NCI-H128 (cell line): ENCODE measurements around the gene PRKAG2.

Source experiments
- DNase-seq: peaks from one replicate; lab custom pipeline; 2025; ENCODE audit not compliant: unreplicated experiment; lab: John Stamatoyannopoulos, UW

Gene PRKAG2

DNA sequence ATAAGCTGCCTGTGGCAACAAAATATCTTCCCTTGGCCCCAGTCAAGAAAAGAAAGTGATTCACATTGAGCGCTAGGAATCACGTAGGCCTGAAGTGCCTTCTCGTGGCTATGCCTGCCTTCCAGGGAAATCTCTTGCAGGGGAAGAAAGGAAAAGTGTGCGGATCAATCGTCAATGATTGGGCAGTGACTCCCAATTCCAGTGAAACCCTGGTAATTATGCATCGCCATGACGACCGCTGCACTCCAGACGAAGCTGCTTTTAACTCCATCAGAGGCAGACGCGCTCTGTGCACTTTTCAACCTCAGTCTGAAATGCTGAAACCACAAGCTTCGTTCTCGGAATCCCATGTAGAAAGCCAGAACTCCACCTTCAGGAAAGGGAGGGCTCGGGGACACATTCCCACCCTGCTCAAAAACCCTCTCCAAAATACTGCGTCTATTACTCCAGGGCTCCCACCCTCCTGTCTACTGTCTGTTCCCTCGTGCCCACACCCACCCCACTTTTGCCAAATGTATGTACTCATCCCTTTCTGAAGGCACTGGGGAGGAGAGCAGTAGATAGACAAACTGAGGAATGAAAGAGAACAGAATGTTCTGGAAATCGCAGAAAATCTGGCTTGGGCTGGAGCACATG, 24.2 kb upstream of the PRKAG2 start:
- DNase-seq = no peak

DNA sequence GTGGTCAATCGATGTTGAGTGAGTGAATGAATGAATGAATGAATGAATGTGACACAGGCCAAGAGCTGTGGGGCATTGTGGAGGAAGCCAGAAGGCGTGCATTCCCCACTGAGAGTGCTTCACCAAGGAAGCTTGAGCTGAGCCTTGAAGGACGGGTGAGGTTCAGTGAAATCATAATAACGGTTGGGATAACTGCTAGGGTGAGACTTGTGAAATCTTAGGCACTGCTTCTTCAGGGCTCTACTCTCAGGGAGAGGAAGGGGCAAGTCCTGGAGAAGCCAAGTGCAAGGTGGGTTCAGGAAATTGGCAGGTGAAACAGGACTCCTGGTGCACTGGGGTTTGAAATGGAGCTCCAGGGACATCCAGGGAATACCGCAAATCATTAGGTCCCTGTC, 23.7 kb upstream of the PRKAG2 start:
- DNase-seq = no peak

DNA sequence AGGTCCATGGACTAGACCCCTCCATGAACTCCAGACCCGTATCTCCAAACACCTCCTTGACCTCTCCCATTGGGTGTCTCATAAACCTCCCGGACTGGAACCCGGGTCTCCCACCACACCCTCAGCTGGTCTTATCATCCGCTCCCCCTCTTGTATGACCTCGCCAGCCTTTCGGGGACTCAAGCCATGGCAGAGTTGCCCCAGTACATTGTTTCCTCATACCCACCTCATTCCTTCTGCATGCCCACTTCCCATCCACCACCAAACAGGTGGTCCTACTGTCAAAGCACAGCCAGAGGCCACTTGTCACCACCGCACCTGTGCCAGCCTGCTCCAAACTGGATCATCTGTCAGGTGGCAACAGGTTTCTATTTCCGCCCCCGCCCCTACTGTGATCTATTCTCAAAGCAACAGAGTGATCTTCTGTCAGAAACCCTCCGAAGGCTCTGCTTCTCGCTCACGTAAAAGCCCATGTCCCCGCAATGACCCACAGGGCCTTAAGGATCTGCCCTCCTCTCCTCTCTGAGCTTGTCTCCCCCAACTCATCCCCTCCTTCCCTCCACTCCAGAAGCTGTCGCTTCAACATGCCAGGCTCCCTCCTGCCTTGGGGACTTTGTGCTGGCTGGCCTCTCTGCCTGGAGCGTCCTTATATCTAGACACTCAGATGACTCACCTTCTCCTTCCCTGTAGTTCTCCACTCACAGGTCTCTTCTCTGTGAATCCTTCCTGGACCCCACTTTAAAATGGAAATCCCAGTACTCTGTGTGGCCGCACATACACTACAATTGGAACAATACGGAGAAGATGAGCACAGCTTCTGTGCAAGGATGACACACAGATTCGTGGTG, 22.8 kb upstream of the PRKAG2 start:
- DNase-seq = no peak

DNA sequence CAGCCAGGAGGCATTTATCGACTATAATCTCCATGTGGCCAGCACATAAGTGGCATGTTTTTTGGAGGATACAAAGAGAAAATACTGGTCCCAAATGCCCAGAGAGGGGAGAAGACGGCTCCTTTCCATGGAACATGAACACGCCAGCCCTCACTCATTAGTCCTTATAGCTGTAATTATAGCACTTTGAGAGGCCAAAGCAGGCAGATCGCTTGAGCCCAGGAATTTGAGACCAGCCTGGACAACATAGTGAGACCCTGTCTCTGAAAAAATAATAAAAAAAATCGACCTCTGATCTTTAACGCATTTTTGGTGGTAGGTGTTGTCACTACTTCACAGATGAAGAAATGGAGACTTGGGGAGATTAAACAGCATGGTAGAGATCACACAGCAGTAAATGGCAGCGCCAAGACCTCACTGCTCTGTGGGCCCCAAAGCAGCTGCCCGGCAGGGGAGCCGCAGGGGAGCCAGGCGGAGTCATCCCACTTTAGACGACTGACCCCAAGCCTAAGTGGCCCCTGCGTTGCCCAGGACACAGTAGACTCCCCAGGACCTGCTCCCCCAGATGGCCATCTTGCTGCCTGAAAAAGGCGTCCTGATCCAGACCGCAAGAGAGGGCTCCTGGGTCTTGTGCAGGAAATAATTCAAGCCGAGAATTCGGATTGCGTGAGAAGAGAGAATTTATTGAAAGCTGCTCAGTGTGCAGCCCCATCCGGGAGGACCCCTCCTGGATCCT, 21.2 kb upstream of the PRKAG2 start:
- DNase-seq = no peak

DNA sequence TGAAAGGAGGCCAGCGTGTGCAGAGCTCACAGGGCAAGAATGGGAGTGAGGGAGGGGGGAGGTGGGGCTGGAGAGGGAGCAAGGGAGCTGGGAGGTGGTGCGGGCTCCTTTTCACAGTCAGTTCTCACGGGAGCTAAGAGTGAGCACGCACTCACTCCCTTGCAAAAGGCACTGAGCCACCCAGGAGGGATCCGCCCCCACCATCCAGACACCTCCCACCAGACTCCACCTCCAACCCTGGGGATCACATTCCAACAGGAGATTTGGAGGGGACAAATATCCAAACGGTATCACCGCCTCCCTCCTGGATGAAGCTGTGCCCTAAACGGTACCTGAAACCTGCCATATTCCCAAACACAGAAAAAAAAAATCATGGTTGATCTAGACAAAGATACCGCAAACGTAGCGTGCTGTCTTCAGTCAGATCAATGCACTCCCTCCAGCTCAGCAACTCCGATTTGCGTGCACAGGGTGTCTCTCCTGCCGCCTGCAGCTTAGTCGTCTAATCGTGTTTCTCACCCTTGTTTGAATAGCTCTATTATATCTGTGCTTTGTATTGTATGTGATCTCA, 20.3 kb upstream of the PRKAG2 start:
- no peak for DNase-seq

DNA sequence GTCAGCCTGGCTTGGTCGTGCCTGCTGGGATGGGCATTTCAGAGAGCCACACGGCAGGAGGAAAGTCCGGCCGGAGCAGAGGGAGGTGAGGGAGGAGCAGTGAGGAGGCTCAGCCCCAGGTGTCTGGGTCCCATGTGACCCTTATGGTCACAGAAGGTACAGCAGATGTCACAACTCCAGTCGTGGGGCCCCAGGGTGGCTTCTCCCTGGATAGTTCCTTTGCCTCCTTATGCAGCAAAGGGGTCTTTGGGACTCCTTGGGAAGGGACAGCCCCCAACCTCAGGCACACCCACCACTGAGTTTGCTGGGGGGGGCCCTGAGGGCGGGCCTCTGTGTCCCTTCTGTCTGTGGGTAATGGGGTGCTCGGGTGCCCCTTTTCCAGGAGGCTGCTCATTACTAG, 19.6 kb upstream of the PRKAG2 start:
- no peak for DNase-seq

DNA sequence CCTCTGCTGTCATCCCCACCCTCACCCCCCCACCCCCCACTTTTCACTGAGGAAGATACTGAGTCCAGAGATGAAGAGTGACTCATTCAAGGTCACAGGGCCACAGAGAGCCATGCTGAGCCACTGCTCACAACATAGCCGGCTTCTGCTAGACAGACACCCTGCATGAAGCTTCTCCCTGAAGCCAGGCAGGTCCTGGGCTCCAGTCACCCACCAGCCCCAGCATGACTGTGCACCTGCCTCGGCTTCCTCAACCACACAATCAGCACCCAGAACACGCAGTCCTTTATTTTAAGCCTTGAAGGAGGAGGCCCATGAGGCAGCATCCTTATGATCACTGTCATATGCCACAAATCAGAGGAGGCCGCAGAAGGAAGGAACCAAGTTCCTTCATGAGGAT, 19.2 kb upstream of the PRKAG2 start:
- DNase-seq = no peak

DNA sequence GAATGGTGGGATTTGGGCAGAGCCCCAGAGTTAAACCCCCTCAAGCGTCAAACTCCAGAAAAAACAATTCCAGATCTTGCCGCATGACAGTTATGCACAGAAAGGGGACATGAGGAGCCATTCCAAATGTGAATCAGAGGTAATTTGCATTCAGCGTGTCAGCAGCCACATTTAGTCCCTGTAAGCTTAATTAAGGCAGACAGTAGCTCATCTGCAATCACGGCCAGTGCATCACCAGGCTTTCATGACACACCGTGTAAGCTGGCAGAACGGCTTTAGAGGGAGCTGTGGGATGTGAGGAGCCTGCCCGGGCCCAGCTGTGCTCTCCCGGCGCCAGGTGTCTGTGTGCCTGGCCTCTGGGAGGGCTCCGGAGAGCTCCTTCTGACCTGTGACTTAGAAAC, 18.7 kb upstream of the PRKAG2 start:
- no peak for DNase-seq

DNA sequence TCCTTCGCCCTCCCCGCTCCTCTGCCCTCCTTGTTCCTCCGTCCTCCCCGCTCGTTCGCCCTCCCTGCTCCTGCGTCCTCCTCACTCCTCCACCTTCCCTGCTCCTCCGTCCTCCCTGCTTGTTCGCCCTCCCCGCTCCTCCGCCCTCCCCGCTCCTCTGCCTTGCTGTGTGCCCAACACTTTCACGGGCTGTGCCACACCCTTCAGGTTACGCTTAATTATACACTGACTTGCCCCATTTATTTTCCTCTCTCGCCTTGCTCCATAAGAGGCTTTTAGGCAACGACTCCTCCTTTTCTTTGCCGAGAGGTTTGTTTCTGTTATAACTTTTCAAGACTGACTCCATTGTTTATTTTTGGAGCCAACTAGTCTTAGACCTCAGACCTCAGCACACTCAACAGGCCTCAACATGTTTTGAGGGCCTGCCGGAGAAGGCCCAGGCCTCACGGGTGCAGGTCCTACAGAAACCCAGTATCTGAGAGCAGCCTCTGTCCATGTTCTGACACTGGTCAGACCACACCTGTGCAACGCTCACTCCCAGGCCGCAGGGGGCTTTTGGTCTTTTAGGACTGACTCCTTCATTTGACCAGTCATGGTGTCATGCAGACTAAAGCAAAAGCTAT, 18.2 kb upstream of the PRKAG2 start:
- DNase-seq = no peak

DNA sequence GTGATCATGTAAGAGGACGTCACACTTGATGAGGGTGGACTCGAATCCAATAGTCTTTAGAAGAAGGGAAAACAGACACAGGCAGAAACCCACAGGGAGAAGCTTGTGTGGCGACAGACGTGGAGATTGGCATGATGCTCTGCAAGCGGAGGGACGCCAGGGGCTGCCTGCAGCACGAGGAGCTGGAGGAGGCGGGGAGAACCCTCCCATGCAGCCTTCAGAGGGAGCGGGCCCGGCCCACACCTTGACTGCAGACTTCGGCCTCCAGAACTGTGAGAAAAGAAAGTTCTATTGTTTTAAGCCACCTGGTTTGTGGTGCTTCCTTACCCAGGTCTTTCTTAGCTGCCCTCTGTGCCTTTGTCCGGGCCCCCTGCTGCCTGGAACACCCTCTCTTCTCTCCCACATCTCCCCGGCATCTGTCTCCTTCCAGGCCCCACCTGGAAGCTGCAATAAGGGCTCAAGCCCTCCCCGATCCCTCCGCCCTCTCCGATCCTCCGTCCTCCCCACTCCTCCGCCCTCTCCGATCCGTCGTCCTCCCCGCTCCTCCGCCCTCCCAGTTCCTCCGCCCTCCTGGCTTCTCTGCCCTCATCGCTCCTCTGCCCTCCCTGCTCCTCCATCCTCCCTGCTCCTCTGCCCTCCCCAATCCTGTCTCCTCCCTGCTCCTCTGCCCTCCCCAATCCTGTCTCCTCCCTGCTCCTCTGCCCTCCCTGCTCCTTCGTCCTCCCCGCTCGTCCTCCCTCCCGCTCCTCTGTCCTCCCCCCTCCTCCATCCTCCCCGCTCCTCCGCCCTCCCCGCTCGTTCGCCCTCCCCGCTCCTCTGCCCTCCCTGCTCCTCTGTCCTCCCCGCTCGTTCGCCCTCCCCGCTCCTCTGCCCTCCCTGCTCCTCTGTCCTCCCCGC, 17.4 kb upstream of the PRKAG2 start:
- DNase-seq = no peak

DNA sequence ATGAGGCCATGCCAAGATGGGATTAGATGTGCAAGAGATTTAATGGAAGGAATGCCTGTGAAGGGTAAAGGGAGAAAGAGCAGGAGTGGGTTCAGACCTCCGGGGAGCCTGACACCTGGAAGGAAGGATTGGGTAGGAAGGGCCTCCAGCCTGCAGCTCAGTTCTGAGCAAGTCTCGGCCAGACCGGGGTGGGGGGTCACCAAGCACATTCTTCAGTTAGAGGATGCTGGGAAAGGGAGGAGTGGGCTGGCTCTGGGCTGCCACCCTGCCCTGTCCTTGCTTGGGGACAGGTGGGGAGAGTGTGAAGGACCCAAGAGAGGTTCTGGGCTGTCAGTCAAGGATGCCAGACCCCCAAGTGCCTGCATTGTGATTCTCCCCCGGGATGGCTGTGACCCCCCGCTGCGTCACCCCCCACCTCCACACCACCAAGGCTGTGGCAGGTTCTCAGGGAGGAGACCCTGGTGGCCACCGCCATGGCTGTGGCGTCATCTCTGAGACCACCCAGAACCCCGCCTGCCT, 16.5 kb upstream of the PRKAG2 start:
- DNase-seq = no peak

DNA sequence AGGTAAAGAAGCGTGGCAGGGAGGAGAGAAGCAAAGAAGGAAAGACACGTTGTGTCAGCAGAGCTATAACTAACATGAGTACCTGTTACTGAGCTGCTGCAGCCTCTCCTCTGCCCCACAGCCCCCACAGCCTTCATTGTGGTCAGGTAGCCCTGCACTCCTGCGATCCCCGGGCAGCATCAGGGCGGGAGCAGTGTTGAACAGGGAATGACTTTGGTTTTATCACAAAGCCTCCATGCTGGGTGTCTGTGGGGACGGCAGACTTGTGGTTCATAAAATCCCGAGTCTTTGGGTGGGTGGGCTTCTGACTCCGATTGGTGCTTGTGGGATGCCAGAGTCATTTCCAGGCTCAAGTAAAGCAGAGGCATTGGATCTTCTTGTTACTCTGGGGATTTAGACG, 14.8 kb upstream of the PRKAG2 start:
- DNase-seq = no peak

DNA sequence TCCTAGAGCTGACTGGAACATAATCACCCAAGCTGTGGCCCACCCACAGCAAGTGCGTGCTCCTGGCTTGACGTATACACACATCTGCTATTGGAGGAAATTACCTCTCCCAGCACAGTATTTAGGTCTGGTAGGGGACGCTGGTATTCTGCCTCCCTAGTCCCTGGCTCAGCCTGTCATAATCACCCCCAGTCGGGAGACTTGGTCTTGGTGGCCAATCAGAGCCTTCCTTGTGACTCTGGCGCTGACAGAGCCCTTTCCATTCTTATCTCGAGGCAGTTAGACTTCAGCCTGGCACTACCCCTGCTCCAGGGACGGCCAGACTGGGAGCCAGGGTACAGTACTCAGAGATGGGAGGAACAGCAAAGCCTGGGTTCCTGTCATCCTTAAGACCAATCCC, 14.3 kb upstream of the PRKAG2 start:
- DNase-seq = no peak

DNA sequence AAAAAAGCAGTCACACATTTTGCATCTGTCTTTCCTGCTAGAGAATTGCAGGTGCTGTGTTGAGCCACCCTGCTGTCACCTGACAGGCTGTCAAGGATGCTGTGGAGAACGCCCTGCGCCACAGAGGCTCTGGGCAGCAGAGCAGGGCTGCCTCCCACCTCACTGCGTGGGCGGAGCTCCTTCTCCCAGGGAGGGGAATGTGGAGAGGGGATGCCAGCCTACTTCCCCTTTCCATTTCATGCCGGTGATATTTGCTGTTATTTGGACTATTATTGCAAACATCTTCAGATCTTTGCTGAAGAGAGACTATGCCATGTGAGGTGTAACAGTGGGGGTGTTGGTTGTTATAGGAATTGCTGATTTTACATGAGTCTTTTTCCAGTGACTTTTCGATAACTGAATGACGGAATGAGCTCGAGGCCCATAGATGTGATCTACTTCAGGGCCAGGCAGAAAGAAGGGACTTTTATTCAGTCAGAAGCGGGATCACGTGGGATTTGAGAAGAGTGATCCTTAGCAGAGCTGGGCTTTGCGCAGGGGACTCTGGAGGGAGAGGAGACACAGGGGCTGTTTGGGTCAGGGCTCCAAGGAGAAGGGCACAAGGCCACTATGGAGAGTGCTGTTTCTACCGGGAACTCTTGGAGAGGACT, 13.6 kb upstream of the PRKAG2 start:
- DNase-seq = no peak

DNA sequence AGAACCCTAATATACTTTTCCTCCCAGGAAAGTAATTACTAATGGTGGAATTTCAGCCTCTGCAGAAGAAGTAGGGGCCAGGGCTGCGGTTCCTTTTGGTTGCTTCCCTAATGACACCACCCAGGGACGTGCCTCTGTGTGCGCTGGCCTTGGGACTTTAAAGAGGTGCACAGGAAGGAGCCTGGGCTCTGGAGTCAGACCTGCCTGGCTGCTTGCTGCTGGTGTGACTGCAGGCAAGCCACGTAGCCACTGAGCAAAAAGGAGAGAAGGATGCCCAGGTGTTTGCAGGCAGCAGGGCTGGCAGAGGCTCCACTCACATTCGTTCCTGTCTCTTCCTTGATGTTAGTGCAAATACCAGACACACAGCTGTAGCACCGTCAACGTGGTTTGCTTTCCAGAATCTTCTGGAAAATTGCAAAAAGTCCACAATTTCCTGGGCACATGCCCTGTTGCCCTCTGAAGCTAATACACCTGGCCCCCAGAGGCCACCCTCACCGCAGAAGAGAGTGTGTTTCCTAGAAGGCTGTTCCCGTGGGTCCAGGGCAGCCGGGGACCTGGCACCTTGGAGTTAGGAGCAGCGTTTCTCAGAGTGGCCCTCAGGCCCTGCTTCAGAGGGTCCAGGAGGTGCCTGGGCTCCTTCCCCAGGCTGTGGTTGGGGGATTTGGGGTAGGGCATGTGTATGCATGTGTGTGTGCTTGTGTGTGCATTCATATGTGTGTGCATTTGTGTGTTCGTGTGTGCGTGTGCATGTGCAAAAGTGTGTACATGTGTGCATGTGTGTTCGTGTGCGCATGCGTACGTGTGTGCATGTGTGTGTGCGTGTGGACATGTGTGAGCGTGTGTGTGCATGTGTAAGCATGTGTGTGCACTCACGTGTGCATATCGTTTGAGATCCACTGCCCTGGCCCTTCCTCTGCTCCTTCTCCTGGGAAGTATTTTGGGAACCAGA, 12.8 kb upstream of the PRKAG2 start:
- DNase-seq = no peak

DNA sequence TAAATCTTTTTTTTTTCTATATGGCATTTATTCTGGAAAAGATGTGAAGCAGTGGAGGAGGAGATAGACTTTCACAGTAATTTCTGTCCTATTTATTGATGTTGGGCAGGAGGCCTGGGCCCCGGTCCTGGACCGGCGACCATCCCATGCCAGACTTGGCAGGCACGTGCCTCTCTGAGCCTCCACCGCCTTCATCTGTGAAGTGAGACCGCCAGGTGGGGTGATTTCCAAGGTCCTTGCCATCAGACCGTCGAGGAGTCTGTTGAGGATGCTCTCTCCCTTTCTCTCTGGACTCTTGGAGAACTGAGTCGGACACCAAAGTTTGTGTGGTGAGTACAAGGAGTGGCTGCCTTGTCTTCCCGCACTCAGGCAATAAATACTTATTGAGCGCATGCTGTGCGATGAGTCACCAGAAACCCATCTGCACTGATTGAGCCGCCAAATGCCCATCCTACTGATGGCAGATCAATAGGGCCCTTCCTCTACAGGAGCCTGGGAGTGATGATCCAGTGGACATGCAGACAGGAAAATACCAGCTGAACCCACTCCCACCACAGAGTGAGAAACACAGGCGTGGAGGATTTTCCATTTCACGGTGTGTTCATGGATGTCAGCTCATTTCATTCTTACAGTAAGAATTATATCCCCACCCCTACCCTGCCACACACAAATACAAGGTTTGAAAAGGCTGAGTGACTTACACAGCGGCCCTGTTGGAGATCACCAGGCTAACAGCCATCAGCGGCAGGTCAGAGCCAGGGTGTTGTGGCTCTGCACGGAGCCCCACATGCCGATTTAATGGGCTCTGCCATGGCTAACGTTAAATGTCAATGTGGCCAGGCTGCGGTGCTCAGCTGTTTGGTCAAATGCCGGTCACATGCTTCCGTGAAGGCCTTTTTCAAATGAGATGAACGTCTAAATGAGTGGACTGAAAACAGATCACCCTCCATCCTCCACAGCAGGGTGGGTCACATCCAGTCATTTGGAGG, 11.5 kb upstream of the PRKAG2 start:
- no peak for DNase-seq

DNA sequence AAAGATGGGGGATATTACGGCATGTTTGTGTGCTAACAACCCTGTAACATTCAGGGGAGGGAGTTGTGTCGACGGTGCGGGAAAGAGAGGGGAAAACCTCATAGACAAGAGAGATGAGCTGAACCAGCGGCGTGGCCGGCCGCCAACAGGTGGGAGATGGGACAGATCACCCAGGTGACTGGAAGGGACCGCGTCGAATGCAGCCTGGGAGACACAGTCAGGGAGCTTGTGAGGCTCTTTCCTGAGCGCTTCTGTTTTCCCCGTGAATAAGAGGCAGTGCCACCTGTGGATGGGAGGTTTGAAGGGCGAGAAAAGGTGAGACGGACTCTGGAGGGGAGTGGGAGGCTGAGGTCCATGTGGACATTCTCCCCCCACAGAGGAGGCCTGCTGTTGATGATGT, 9.9 kb upstream of the PRKAG2 start:
- DNase-seq = no peak
